HL-60 (cell line): ENCODE results near the gene DNAH7.

Source experiments
- CTCF ChIP-seq: IDR thresholded peaks from one replicate; pipeline ENCODE4 v1.5.1; 2011; ENCODE audit warnings: low read length, control low read depth, inconsistent platforms; ENCODE audit not compliant: insufficient read depth
- GABPA ChIP-seq: IDR thresholded peaks from 2 replicates; pipeline ENCODE4 v1.6.1; 2012; ENCODE audit warnings: low read depth
- POLR2AphosphoS5 ChIP-seq: IDR thresholded peaks from 2 replicates; pipeline ENCODE4 v1.6.1; 2012; ENCODE audit warnings: low read depth
- REST ChIP-seq: IDR thresholded peaks from 2 replicates; pipeline ENCODE4 v1.6.1; 2012; ENCODE audit warnings: low read depth; ENCODE audit not compliant: insufficient replicate concordance

- no peak for TF ChIP-seq GABPA
- TF ChIP-seq CTCF = no peak
- no peak for TF ChIP-seq POLR2AphosphoS5
- TF ChIP-seq REST = no peak
These were observed 165.8 kb downstream of the DNAH7 start for GRCh38 chr2:195902857-195903256.
